ENCODE measurements around the gene PDP2. TPM values are rescaled to one million over a fixed set of nuclear protein-coding genes. Genes with fewer than 3 reads are reported as not detected.
A peak's percentile ranks its signal among the peaks of the same experiment; 100 is the strongest.

PDP2 gene
- total and polyA plus RNA-seq, 9 of the 15 experiments (the other 6 are each of a cell fraction or from before 2014, with no cell fraction given) = 2.5 to 24.3 (median 7.2) TPM

- TF ChIP-seq RNF219 (CRISPR knock-in tag; IDR thresholded peaks at IDR 0.05) (no peak), SMAD1 (IDR thresholded peaks at IDR 0.05; ENCODE audit: low read depth, low read length, partially characterized antibody) (no peak)
Observed at GRCh38 chr16:66918355-66918754, 38.0 kb downstream of the PDP2 start (continued).

- Histone ChIP-seq H4K20me1 (replicated peaks; ENCODE audit: control insufficient read depth, insufficient read depth, low read length) (no peaks in the 10 kb centered on the region; the same call in 1 of the 2 replicates), H3K4me2 (ENCODE audit: insufficient read depth, low read length) (no peak within 1 kb of the TSS), H3K4me3 (no peak within 1 kb of the TSS), H2AFZ (ENCODE audit: low read depth, low read length) (no peak within 1 kb of the TSS), H3K9ac (ENCODE audit: insufficient read depth in 1 of 2, low read depth in 2 of 2, low read length in 2 of 2) (peak within 1 kb of the TSS in 1 of 2 experiments; percentile 48; a peak in 1 of 4 replicates), H3K4me1 (replicated peaks in 1 of 2; ENCODE audit: control insufficient read depth in 2 of 2, insufficient read depth in 2 of 2, low read length in 2 of 2) (peaks cover 0 to 20% of the 10 kb centered on the region in 2 experiments; a peak in 2 of 5 replicates), H3K9me3 (replicated peaks; ENCODE audit: control insufficient read depth, insufficient read depth, low read depth, low read length) (no peaks in the 10 kb centered on the region), H3K79me2 (ENCODE audit: control insufficient read depth, insufficient read depth, low read length) (no peaks in the 10 kb centered on the region), H3K27ac (ENCODE audit: extremely low read depth, low read depth, low read length) (no peak within 1 kb of the TSS), H3K36me3 (ENCODE audit: control insufficient read depth, insufficient read depth, low read length) (no peaks in the 10 kb centered on the region), H3K9me1 (ENCODE audit: control insufficient read depth, insufficient read depth, low read length) (no peaks in the 10 kb centered on the region), H3K27me3 (ENCODE audit: control insufficient read depth in 2 of 2, insufficient read depth in 2 of 2, low read length in 2 of 2) (peaks cover 15 to 67% of the 10 kb centered on the region in 2 experiments; a peak in 4 of 5 replicates)
- intact Hi-C loops (cut with micrococcal nuclease) (no loop called here), in situ Hi-C loops (cut with MboI) (no loop called here)
- WGBS (ENCODE audit: insufficient coverage, low coverage, missing lambda C conversion rate) = 11% methylated on average over 6 of the region's 7 CpGs
- ChIA-PET CTCF (ENCODE audit: low intra/inter-chr PET ratio) (no interaction called here), POLR2A (interaction anchor here (0.6 to 2.4 kb wide), 8 partner anchors 8 to 263 kb away, joined by 3 to 9 read pairs (median 3); no protein-coding TSS in a partner anchor)
- ATAC-seq (no peak), FAIRE-seq (no peak), DNase-seq (ENCODE audit: extremely low read depth in 1 of 4, low spot score in 3 of 4) (no peak)
- no TSS peak for BruUV-seq (replicated peaks)
- no peak for TF ChIP-seq MECOM (CRISPR knock-in tag; IDR thresholded peaks at IDR 0.05)
- TF ChIP-seq FOXK1 (CRISPR knock-in tag; IDR thresholded peaks at IDR 0.05; ENCODE audit: borderline replicate concordance) = no peak
- TF ChIP-seq LCOR (CRISPR knock-in tag; IDR thresholded peaks at IDR 0.05) = no peak
- TF ChIP-seq E2F4 (CRISPR knock-in tag; IDR thresholded peaks at IDR 0.05; ENCODE audit: low read depth) = no peak
- no peak for TF ChIP-seq FOXK2 (conservative IDR thresholded peaks at IDR 0.05 in 1 of 2, IDR thresholded peaks at IDR 0.05 in 1 of 2; ENCODE audit: low read depth in 2 of 2)
- TF ChIP-seq ZNF384 (IDR thresholded peaks at IDR 0.05; ENCODE audit: low read depth, low read length) = no peak
- TF ChIP-seq ZFP1 (CRISPR knock-in tag; IDR thresholded peaks at IDR 0.05) = no peak
- TF ChIP-seq MED1 (CRISPR knock-in tag; IDR thresholded peaks at IDR 0.05; ENCODE audit: borderline replicate concordance) = no peak
- no peak for TF ChIP-seq ZNF561 (CRISPR knock-in tag; conservative IDR thresholded peaks at IDR 0.05)
- TF ChIP-seq ZNF707 (CRISPR knock-in tag; conservative IDR thresholded peaks at IDR 0.05) = no peak
- TF ChIP-seq CTCF (IDR thresholded peaks at IDR 0.05 in 2 of 3, conservative IDR thresholded peaks at IDR 0.05 in 1 of 3; ENCODE audit: insufficient read depth in 2 of 3, low read depth in 1 of 3, low read length in 3 of 3) = no peak
- TF ChIP-seq GTF2A2 (tag; IDR thresholded peaks at IDR 0.05) = no peak
- TF ChIP-seq ZBTB17 (CRISPR knock-in tag; IDR thresholded peaks at IDR 0.05) = no peak
Observed at GRCh38 chr16:66918803-66919568, 38.7 kb downstream of the PDP2 start, which contains the start of gene CDH16. TSS of gene CDH16 (minus strand) at chr16:66918885. CDS start at chr16:66918065, 820 bp downstream.

Measured in K562 (cell line).